Stimulated activated CD8-positive, alpha-beta memory T cell treated with anti-CD3 and anti-CD28 coated beads, Interleukin-4, amount 100 ng/mL, for 48 hours (primary cell): ENCODE results near the gene NYNRIN.

Experiments
- DNase-seq: peaks from one replicate; pipeline ENCODE4 v3.0.0-alpha.2; 2020

NYNRIN gene

GRCh38 chr14:24395609-24396582 is 2.9 kb upstream of the NYNRIN start:
- no peak for DNase-seq

DNA sequence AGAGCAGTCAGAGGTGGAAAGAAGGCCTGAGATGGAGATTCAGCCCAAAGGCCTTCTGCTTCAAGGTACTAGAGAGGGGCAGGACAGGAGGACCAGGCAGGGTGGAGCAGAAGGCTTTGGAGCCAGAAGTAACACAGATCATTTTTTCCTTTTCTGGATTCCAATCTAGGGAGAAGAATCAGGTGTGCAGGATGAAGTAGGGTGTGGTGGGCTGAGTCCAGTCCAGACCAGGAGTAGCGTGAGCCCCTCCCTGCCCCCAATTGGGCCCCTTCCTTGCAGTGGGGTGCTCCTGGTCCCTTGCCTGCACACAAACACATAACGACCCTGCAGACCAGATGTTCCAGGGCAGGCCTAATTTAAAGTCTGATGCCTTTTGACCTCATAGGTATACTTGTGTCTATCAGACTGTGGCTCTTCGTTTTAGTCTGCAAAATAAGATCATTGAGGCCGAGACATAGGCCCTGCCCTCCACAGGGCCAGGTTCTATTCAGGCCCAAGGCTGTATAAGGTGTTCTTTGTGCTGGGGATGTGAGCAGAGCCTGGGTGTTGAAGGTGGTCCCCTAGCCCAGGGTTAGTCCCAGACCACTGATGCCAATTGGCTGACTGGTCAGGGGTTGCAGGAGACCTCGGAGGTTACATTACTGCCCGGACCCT is 1.0 kb upstream of the NYNRIN start:
- DNase-seq = no peak

DNA sequence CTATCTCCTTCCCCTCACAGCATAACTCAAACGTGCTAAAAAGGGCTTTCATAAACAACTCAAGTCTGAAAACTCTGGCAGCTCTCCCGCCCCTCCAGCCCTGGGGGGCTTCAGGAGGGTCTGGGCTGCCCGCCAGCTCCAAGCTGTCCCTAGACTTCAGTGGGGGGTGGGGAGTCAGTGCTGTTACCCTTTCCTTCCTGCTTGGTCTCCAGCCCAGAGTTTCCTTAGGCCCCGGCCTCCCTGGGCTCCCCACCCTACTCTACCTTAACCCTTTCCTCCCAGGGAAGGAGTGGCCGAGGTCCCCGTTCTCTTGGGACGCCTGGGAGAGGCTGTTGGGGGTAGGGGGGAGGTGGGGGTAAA is 530 bp upstream of the NYNRIN start:
- no peak for DNase-seq

DNA sequence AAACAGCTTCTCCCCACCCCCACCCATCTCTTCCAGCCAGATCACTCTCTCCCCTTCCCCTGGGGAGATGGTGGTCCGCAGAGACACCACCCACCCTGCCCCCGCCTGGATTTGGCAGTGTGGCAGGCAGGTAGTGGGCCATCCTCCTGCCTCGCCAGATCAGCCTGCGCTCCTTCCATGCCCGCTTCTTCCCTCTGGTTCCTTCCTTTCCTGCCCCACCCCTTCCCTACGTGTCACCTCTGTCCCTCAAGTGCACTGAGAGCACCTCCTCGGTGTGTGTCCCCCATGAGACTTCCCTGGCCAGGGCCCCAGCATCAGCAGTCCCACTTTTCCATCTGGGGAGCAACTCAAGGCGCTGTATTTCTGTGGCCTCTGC is 632 bp downstream of the NYNRIN start:
- DNase-seq = no peak

DNA sequence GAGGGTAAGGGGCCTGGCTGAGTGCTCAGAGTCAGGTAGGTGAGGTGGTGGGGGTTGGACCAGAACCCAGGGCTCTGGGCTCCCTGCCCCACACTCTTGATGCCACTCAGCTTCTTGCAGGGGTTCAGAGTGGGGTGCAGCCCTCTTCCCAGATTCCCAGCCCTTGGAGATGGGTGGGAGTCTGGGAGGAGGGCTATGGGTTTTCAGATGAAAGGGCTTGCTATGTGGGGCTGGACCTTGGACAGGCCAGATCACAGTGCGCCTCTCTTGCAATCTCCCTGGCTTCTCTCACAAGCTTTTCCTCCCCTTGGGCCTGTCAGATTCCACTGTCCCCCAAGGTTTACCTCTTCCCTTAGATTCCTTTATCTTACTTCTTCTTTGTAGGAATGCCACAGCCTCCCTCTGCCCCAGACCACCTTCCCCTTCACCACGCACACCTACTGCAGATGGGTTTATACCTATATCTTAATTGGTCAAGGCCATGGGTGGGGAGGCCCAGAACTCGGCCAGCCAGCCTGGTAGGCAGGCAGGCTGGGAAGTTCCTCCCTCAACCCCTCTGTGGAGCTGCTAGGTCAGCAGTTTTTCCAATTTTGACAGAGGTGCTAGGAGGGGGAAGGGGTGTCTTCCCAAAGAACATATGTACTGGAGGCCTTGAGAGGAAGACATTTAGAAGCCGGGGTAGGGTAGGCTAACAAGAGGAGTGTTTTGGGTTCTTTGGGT is 1.4 kb downstream of the NYNRIN start:
- no peak for DNase-seq

GRCh38 chr14:24401810-24402702 is 3.3 kb downstream of the NYNRIN start:
- no peak for DNase-seq

DNA sequence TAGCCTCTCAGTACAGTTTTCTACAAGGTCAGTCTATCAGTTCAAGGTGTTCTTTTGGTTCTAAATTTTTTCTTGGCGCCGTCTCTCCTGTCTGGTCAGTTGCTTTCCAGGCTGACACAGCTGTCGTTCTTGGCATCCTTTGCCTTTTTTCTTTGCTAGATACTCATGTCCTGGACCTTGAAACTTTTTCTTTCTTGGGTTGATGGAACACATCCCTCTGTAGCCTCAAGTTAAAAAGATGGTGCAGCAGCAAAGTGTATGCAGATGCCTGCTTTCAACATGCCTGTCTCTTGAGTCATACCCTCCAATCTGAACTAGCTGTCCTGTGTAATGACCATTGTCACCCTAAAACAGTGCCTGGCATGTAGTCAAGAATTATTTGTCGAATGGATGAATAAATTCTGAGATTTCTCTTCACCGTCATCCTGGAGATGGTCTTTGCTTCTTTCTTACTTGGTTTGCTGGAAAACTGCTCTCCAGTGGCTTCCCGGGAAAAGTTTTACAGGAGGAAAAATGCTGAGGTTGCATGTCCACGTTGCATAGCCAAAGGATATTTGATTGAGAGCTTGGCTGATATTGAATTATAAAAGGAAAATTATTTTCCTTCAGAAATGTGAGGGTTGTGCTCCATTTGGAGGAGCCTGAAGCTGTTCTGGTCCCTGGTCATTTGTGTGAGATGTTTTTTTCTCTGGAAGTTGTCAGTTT is 4.6 kb downstream of the NYNRIN start:
- no peak for DNase-seq

DNA sequence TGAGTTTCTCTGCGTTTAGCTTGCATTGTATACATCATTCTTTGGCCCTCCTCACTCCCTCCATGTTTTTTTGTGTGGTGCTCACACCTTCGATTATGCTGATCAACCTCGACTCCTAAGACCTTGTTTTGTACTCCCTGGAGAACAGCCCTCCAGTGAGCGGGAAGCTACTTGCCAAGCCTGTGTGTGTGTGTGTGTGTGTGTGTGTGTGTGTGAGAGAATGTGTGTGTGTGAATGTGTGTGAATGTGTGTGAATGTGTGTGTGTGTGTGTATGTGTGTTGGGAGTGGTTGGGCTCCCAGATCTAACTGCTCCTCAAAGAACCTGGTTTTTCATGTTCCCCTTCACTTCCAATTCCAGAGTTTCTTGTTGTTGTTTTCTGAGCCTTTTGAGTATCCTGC is 6.0 kb downstream of the NYNRIN start:
- no peak for DNase-seq

- DNase-seq = no peak
Observed at GRCh38 chr14:24406416-24406815, 7.6 kb downstream of the NYNRIN start.

DNA sequence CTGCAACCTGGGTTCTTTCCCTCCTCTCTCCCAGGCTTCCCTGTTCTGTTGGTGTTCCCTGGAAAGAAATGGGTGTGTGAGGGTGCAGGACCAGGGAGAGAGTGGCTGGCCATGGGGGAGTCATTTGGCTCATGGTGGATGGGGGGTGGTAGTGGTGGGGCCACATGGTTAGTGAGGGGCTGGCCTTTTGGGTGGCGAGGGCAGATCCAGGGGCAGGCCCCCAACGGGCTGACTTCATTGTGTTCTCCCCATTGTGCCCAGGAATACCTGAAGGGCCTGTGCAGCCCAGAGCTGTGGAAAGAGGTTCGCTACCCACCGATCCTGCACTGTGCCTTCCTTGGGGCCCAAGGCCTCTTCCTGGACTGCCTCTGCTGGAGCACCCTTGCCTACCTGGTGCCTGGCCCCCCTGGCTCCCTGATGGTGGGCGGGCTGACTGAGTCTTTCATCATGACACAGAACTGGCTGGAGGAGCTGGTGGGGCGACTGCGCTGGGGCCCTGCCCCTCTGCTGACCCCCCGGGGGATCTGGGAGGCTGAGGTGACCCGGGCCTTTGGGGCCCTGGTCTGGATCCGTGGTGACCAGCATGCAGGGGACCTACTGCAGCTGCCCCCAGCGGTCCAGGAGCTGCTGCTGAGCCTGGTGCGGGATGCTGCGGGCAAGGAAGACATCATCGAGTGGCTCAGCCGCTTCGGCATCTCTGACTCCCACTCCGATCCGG is 9.0 kb downstream of the NYNRIN start:
- no peak for DNase-seq

GRCh38 chr14:24408764-24409163 is 10.0 kb downstream of the NYNRIN start:
- DNase-seq = no peak

DNA sequence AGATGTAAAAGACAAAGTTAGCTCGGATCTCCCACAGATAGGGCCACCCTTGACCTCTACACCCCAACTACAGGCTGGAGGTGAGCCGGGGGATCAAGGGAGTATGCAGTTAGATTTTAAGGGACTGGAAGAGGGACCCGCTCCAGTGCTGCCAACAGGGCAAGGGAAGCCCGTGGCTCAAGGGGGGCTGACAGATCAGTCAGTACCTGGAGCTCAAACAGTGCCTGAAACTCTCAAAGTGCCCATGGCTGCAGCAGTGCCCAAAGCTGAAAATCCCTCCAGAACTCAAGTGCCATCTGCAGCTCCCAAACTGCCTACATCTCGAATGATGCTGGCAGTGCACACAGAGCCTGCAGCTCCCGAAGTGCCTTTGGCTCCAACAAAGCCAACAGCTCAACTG is 10.4 kb downstream of the NYNRIN start:
- no peak for DNase-seq

- DNase-seq = no peak
Observed at GRCh38 chr14:24409956-24410355, 11.2 kb downstream of the NYNRIN start.

DNA sequence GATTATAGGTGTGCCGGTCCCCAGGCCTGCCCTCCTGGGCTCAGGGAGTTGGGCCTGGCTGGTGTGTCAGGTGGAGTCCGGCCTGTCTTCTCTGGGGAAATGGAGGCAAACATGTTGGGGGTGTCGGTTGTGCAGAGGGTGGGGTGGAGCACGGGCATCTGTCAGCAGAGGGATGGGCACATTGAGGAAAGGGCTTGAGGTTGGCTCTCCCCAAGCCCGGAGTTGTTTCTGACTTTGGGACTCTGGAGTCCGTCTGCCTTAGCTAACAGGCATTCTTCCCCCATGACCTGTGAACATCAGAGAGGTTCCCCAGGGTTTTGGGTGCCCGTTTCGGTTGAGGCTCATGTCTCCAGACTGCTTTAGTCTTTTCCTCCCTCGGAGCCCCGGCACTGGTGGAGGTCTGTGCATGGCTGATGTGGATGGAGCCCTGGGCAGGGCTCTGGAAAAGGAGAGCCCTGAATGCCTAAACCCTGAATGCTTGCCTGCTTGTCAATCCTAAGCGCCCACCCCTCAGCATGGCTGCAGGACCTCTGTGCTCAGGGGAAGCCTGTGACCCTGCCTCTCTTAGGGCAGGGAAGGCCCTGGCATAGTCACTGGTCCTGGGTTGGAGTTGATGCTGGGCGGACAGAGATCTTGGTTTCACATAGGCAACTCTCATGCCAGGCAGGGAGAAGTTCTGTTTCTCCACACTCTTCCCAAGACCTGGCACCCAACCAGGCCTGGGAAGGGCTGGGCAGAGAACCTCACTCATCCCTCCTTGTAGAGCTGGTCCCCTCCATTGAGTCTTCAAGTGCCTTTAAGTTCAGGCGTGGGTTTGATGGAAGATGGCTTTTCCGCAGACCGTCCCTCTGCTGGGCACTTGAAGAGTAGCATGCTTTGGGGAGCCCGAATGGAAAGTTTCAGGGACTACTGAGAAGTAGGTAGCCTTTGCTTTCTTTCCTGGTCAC is 12.9 kb downstream of the NYNRIN start:
- peak; percentile 47 for DNase-seq

DNA sequence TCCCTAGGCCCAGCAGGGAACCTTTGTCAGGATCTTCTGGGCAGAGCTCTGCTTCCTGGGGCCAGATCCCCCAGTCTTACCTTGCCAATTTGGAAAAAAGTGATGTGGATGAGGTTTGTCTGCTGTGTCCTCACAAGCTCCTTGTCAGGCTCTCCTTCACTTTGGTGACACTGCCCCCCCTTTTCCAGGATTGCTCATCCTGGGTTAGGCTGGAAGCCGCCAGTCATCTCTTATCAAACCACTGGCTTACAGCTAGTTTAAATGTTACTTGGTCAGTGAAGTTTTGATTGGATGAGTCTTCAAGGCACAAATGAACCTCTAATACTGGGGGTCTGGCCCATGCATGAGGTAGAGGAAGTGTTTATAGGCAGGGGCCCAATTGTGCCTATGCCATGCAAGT is 15.3 kb downstream of the NYNRIN start:
- DNase-seq = no peak

DNA sequence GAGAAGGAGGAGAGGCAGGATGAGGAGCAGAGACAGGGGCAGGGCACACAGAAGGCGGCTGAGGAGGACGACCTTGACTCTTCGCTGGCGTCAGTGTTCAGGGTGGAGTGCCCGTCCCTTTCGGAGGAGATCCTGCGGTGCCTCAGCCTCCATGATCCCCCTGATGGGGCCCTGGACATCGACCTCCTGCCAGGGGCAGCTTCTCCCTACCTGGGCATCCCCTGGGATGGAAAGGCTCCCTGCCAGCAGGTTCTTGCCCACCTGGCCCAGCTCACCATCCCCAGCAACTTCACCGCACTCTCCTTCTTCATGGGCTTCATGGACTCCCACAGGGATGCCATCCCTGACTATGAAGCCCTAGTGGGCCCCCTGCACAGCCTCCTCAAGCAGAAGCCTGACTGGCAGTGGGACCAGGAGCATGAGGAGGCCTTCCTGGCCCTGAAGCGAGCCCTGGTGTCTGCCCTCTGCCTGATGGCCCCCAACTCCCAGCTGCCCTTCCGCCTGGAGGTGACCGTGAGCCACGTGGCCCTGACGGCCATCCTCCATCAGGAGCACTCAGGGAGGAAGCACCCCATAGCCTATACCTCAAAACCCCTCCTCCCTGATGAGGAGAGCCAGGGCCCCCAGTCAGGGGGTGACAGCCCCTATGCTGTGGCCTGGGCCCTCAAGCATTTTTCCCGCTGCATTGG is 16.1 kb downstream of the NYNRIN start:
- no peak for DNase-seq

DNA sequence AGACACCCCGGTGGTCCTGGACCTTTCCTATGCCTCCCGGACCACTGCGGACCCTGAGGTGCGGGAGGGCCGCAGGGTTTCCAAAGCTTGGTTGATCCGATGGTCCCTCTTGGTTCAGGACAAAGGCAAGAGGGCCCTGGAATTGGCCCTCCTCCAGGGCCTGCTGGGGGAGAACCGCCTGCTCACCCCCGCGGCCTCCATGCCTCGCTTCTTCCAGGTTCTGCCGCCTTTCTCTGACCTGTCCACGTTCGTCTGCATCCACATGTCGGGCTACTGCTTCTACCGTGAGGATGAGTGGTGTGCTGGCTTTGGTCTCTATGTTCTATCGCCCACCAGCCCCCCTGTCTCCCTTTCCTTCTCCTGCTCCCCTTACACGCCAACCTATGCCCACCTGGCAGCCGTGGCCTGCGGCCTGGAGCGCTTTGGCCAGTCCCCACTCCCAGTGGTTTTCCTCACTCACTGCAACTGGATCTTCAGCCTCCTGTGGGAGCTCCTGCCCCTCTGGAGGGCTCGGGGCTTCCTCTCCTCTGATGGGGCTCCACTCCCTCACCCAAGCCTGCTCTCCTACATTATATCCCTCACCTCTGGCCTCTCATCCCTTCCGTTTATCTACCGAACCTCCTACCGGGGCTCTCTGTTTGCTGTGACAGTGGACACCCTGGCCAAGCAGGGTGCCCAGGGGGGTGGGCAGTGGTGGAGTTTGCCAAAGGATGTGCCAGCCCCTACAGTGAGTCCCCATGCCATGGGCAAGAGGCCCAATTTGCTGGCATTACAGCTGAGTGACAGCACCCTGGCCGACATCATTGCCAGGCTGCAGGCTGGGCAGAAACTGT is 16.8 kb downstream of the NYNRIN start:
- DNase-seq = no peak

GRCh38 chr14:24416254-24416931 is 17.6 kb downstream of the NYNRIN start:
- DNase-seq = no peak
